ENCODE results near the gene TTLL5. TPM values are rescaled to one million over a fixed set of nuclear protein-coding genes. Genes with fewer than 3 reads are reported as not detected.

The TTLL5 gene
- total RNA-seq, 4 donors from 2014 or later: 14.2 to 27.1 (median 21.2) TPM

GRCh38 chr14:75972801-75973421 is 311.9 kb downstream of the TTLL5 start:
- no peaks in the 10 kb centered on the region for H3K27me3 ChIP-seq
- H3K27ac ChIP-seq: no peak overlapping the region
- WGBS, 2 donors: 29 to 46% methylated on average over 4 to 6 of the region's 7 CpGs
- peaks cover 0 to 13% (median 0%) of the 10 kb centered on the region in 3 donors for H3K36me3 ChIP-seq
- H3K4me1 ChIP-seq: peaks cover 0 to 20% (median 3%) of the 10 kb centered on the region in 3 donors
- no peak overlapping the region for H3K4me3 ChIP-seq
- no peaks in the 10 kb centered on the region for H3K9me3 ChIP-seq
- TF ChIP-seq CTCF (IDR thresholded peaks at IDR 0.05): no peak
- TF ChIP-seq POLR2A (IDR thresholded peaks at IDR 0.05): no peak
- intact Hi-C loops (cut with DNase I): no loop called here
- no peak for DNase-seq

GRCh38 chr14:75976826-75977581 is 316.0 kb downstream of the TTLL5 start:
- Histone ChIP-seq H3K4me3 (no peak overlapping the region), H3K4me1 (peaks cover 13 to 54% (median 20%) of the 10 kb centered on the region in 3 donors), H3K27me3 (no peaks in the 10 kb centered on the region), H3K9me3 (no peaks in the 10 kb centered on the region), H3K27ac (no peak overlapping the region), H3K36me3 (no peaks in the 10 kb centered on the region)
- no peak for DNase-seq
- TF ChIP-seq CTCF (IDR thresholded peaks at IDR 0.05): no peak
- TF ChIP-seq POLR2A (IDR thresholded peaks at IDR 0.05): no peak
- intact Hi-C loops (cut with DNase I): no loop called here
- 68 to 73% methylated on average over 8 of the region's 8 CpGs for WGBS, 2 donors

GRCh38 chr14:75977582-75977943 is 316.5 kb downstream of the TTLL5 start:
- Histone ChIP-seq H3K4me1 (peaks cover 13 to 54% (median 20%) of the 10 kb centered on the region in 3 donors), H3K4me3 (no peak overlapping the region), H3K36me3 (no peaks in the 10 kb centered on the region), H3K27me3 (no peaks in the 10 kb centered on the region), H3K27ac (no peak overlapping the region), H3K9me3 (no peaks in the 10 kb centered on the region)
- WGBS, 2 donors: 44 to 52% methylated on average over 3 of the region's 3 CpGs
- DNase-seq: no peak
- intact Hi-C loops (cut with DNase I): no loop called here
- no peak for TF ChIP-seq POLR2A (IDR thresholded peaks at IDR 0.05)
- TF ChIP-seq CTCF (IDR thresholded peaks at IDR 0.05): no peak

- Histone ChIP-seq H3K27ac (peak overlapping the region in 2 of 4 donors; percentile 1 to 91), H3K9me3 (no peaks in the 10 kb centered on the region), H3K36me3 (no peaks in the 10 kb centered on the region), H3K27me3 (no peaks in the 10 kb centered on the region), H3K4me1 (peaks cover 13 to 60% (median 20%) of the 10 kb centered on the region in 3 donors), H3K4me3 (no peak overlapping the region)
- no peak for DNase-seq
- intact Hi-C loops (cut with DNase I): no loop called here
- TF ChIP-seq POLR2A (IDR thresholded peaks at IDR 0.05): no peak
- no peak for TF ChIP-seq CTCF (IDR thresholded peaks at IDR 0.05)
- 52 to 79% methylated on average over 8 to 10 of the region's 10 CpGs for WGBS, 2 donors
Measured at GRCh38 chr14:75978249-75978731, 317.2 kb downstream of the TTLL5 start.

- intact Hi-C loops (cut with DNase I): no loop called here
- Histone ChIP-seq H3K27ac (peak overlapping the region in 3 of 4 donors; percentile 91 to 97 (median 92)), H3K4me1 (peaks cover 13 to 60% (median 20%) of the 10 kb centered on the region in 3 donors), H3K27me3 (no peaks in the 10 kb centered on the region), H3K4me3 (peak overlapping the region; percentile 2 to 91 (median 64)), H3K9me3 (no peaks in the 10 kb centered on the region), H3K36me3 (no peaks in the 10 kb centered on the region)
- WGBS, 2 donors: 45 to 65% methylated on average over 12 to 13 of the region's 14 CpGs
- TF ChIP-seq CTCF (IDR thresholded peaks at IDR 0.05): peak in 5 of 6 experiments; percentile 38 to 57 (median 44)
- TF ChIP-seq POLR2A (IDR thresholded peaks at IDR 0.05): no peak
- no peak for DNase-seq
Measured at GRCh38 chr14:75979071-75979571, 318.1 kb downstream of the TTLL5 start.
